Medulla oblongata (tissue), 1 donor: Measurements from ENCODE around the gene FAM117B.
"Not testable (repeated sequence)": the region's sequence is repeated elsewhere in the genome, so short reads cannot be mapped to it uniquely, and the experiment has no call there.

Experiments used
- DNase-seq: peaks from one replicate; pipeline ENCODE4 v3.0.0-alpha.2; 2015; ENCODE audit errors: extremely low spot score

The FAM117B gene

DNA sequence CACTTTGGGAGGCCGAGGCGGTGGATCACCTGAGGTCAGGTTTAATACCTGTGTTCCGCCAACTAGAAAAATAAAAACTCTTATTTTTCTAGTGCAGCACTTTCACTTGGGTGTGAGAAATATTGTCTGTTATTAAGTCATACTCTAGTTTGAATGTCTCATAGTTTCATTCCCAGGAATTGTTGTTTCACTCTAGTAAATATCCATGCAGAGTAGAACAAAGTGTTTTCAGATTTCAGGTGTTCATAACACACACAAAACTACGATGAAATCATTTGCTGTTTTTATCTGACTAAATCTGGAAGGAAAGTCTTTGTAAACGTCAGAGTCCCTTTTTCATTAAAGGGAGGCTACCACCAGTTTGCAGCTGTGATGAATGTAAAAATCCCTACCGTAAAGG, 4.0 kb downstream of the FAM117B start:
- no peak for DNase-seq

DNA sequence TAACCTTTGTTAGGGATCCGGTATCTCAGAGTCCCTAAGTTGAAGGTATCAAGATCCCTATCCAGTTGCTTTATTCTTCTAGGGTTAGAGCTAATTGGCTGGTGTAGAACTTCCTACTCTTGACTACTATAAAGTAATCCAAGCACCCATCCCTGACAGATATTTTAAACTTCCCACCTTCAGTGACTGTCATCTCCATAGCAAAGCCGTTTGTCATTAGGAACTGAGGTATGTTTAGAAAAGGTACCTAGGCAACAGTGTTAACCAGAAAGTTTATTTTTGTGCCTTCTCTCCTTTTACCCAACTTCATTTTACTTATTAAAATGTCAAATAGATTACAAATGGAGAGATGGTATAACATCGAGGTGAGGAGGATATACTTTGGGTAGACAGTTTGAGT, 4.5 kb downstream of the FAM117B start:
- no peak for DNase-seq

DNA sequence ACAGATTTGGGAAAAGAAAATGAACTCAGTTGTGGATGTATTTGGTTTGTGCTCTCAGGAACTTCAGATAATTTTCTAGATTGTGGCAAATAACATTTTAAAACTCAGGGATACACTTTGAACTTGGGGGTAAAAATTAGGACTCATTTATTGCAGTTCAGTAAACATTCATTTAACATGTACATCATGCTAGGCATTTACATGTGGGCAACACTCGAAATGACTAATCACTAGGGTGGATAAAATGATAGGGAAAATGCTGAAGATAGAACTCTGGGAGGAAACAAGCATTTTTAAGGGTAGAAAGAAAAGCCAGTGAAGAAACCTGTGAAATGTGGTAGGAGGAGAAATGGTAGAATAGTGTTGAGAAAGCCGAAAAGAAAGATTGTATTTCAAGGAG, 7.8 kb downstream of the FAM117B start:
- DNase-seq, result no peak

DNA sequence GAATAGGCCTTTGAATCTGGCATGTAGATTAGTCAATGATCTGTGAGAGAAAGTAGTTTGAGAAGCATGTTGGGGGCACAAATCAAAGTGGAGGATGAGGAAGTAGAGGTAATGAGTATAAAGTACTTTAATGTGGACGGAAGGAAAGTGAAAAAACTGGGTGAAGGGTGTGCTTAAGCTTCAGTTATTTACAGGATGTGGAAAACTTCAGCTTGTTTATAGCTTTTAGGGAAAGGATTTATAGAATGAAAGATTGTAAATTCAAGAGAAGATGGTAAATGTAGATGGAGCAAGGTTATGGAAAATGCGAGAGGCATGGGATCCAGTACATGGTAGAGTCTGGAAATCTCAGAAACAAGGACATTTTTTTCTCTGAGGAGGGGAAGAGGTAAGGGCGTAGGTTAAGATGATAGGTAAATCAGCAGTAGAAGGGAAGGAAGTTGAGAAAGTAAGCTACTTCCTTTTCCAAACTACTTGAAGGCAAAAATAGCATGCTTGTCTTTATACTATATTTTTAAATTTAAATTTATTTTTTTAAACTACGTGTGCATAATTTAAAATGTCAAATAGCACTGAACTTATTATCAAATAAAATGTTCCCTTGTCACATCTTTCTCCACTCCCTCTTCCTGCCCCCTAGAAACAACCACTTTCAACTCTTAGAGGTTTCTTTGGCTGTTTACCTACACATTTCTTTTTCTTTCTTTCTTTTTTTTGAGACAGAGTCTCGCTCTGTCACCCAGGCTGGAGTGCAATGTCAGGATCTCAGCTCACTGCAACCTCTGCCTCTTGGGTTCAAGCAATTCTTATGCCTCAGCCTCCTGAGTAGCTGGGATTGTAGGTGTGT, 8.5 kb downstream of the FAM117B start:
- no peak for DNase-seq

DNA sequence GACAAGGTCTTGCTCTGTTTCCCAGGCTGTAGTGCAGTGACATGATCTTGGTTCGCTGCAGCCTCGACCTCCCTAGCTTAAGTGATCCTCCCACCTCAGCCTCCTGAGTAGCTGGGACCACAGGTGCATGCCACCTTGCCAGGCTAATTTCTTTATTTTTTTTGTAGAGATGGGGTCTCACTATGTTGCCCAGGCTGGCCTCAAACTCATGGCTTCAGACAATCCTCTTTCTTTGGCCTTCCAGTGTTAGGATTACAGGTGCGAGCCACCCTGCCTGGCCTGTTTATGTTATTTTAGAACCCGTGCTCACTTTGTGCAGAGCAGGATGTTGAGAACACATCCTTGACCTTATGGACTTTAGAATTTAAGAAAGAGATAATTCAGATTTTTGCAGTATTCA, 17.4 kb downstream of the FAM117B start:
- DNase-seq, result no peak

DNA sequence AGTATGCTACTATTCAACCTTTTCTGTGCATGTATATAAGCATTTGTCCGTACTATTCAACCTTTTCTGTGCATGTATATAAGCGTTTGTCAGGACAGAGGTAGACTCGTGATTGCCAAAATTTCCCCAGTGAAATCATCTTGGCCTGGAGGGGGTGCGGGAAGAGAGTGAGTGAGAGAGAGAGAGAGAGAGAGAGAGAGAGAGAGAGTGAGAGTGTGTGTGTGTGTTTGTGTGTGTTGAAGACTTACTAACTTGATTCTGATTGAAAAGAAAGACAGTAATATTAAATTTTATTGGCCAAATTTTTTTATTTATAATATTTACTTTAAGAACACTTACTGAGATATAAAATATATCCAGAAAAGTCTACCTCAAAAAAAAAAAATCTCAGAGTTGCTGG, 19.1 kb downstream of the FAM117B start:
- DNase-seq, result no peak

DNA sequence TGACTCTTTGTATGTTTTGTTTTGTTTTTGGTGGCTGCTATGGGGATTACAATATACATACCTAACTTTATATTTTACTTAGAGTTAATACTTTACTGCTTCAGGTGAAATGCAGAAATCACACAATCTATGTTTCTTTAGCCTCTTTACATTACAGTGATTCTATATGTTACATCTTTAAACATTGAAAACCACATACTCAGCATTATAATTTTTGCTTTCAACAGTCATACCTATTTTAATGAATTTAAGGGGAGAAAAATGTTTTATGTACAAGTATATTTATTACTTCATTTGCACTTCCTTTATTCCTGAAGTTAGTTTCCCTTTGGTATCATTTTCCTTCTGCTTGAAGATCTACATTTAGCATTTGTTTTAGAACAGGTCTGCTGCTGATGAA, 23.1 kb downstream of the FAM117B start:
- DNase-seq, result no peak

DNA sequence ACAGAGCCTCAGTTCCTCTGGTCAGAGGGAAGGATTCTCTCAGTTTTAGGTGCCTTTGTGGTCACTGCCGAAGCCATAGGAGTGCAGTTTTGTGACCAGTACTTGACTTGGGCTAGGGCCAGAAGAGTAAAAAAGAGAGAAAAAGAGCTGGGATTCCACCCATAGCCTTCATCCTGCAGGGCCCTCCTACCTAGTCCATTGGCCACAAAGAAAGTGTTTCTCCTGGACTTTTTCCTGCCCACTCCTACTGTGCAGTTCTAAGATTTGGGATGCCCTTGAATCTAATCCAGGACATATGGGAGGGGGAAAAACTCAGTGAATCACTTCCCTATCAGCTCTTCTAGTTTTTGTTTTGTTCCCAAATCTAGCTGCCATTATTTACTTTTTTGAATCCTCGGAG, 26.0 kb downstream of the FAM117B start:
- DNase-seq, result no peak

DNA sequence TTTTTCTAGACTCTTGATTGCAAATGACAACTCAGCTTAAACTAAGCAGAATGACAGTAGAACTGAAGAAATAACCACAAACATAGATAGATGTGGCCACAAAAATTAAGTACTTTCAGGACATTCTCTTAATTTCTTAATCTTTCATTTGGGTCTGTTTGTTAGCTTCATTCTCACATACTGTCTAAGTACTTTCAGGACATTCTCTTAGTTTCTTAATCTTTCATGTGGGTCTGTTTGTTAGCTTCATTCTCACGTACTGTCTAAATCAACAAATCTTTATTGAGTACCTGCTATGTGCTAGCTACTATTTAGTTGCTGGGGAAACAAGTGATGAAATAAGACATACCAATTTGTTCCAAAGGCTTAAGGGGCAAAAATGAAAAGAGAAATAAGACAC, 35.1 kb downstream of the FAM117B start:
- DNase-seq, result no peak

DNA sequence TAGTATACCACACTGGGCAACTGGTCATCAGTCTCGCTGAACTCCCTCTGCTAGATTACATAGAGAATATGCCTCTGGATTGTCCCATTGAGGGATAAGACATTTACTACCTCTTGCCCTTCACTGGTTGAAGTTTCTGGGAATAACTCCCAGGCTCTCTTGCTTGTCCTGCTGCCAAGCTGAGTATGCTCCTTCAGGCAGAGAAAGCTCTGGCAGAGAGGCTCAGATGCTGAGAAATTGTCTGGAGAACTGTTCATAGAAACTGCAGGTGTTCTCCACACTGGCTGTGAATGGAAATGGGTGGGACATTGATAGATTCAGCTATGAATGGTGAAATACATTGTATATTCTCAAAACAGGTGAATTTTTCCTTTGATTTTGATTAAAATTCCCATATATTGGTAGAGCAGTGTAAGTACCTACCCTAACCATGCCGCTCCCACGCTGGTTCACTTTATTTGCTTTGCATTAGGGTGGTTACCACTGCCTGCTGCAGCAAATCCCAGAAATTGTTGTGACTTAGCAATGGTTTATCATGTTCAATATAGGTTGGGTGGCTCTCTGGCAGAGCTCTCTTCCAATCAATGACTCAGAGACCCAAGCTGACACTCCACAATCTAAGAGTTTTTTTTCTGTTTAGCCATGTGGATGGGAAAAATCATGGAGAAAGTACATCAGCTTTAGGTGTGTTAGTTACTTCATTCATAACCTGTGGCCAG, 36.7 kb downstream of the FAM117B start:
- peak; percentile 57 for DNase-seq

DNA sequence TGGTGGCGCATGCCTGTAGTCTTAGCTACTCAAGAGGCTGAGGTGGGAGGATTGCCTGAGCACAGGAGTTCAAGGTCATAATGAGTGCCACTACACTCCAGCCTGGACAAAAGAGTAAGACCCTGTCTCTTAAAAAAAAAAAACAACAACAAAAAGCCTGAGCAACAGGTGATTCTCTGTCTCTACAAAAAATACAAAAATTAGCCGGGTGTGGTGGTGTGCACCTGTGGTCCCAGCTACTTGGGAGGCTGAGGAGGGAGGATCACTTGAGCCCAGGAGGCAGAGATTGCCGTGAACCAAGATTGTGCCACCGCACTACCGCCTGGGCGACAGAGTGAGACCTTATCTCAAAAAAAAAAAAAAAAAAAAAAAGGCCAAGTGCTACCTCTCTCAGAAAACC, 40.3 kb downstream of the FAM117B start:
- DNase-seq, result not testable (repeated sequence)

DNA sequence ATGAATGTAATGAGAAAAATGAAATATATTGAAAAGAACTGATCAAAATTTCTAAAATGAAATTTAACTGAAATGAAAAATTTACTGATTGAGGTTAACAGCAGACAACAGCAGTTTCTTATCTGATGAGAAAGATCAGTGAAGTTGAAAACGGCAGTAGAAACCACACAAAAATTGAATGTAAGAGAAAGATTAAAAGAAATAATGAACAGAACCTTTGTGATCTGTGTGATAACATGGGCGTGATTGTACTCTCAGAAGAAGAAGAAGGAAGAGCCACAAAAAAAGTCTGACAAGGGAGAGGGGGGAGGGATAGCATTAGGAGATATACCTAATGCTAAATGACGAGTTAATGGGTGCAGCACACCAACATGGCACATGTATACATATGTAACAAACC, 45.2 kb downstream of the FAM117B start:
- no peak for DNase-seq

DNA sequence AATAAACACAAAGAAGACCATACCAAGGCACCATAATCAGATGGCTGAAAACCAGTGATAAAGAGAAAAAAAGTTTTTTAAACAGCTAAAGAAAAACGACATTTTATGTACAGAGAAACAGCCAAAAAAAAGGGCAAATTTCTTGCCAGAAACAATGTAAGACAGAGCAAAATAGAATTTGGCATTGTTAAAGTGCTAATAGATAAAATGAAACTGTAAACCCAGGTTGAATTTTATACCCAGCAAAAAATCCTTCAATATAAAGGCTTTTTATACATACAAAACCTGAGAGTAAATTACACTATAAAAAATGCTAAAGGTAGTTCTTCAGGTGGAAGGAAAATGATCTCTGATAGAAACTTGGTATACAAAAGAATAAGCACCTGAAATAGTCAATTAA, 45.7 kb downstream of the FAM117B start:
- DNase-seq, result no peak

DNA sequence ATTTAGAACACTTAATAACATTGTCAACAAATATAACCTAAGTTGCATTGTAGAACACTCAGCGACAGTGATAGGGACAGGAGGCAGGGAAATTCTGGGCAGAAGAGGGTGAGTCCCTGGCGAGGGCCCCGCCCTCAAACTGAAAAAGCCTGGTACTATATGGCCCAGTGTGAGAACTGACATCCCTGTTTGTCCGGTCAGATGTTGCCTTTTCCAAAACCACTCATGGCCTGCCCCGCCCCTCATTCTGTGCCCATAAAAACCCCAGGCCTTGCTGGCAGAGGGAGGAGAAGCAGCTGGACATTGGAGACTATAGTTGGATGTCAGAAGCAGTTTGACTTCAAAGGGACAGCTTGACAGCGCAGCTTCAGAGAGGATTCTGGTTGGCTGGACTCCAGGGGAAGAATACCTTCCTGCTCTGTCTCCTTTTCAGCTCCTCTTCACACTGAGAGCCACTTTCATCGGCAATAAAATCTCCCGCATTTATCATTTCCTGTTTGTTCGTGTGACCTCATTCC, 47.0 kb downstream of the FAM117B start:
- no peak for DNase-seq

DNA sequence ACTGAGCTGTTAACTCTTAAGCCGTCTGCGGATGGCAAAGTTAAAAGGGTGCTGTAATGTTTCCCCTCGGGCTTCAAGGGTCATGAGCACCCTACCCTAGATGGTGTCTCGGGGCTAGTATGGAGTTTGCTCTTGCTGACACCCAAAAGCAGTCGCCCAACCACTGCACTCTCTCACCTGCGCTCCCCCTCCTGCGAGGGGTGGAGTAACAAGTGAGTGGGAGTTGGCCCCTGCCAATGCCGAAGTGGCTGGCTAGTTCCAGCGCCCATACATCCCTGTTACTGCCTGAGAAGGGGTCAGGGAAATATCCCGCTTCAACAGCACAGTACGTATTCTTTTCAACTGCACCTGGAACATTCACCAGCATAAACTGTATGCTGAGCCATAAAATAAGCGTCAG, 47.5 kb downstream of the FAM117B start:
- DNase-seq, result no peak

DNA sequence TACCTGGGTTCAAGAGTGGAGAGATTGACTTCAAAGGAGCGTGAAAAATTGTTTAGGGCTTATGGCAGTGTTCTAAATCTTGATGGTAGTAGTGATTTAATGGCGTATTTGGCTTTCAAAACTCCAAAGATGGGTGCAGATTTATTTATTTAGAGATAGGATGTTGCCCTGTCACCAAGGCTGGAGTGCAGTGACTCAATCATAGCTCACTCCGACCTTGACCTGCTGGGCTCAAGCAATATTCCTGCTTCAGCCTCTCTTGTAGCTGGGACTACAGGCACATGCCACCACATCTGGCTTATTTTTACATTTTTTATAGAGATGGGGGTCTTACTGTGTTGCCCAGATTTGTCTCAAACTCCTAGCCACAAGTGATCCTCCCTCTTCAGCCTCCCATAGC, 52.5 kb downstream of the FAM117B start:
- no peak for DNase-seq

DNA sequence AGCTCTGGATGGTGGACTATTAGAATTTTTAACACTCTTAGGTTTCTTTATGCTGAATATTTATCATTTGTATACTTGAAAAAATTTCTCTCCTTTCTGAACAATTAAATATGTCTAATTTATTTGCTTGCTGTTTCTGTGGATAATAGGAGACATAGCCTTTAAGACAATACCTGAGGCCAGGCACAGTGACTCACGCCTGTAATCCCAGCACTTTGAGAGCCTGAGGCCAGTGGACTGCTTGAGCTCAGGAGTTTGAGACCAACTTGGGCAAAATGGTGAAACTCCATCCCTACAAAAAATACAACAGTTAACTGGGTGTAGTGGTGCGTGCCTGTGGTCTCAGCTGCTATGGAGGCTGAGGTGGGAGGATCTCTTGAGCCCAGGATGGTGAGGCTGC, 54.7 kb downstream of the FAM117B start:
- DNase-seq, result no peak

DNA sequence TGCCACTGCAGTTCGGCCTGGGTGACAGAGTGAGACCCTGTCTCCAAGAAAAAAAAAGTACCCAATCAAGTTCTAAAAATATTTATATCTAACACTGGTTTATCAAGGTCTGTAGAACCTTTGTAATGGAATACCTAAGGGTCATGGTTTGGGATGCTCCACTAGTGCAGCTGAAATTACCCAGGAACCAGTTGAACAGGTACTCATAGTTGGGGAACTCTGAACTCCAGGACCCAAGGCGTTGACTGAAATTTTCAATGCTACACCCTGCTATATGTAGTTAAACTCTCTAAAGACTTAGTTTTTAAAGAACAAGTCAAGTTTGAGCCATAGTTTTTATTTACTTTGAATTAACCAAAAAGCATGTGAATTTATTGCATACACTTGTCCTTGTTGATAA, 55.1 kb downstream of the FAM117B start:
- no peak for DNase-seq

DNA sequence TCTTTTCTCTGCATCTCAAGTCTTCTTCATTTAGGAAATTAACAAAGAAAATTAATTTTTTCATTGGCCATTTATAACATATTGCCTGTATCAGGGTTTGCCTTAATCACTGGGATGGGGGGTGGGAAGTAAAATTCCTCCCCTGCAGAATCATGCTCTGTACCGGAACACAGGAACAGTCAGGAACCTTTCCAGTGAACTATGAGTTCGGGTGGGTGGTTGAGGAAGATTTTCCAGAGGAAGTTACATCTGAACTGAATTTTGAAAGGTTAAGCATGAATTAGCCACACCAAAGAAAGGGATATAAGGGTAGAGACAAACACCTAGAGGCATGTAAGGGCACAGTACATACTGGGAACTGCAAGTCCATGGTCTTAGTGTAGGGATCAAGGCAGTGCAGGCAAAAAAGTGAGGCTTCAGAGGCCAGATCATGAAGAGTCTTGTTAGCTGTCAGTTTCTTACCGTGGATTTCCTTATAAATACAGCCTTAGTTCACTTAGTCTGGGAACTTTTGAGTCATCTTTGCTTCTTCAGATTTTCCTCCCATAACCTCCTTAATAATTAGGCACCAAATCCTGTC, 55.6 kb downstream of the FAM117B start:
- no peak for DNase-seq

DNA sequence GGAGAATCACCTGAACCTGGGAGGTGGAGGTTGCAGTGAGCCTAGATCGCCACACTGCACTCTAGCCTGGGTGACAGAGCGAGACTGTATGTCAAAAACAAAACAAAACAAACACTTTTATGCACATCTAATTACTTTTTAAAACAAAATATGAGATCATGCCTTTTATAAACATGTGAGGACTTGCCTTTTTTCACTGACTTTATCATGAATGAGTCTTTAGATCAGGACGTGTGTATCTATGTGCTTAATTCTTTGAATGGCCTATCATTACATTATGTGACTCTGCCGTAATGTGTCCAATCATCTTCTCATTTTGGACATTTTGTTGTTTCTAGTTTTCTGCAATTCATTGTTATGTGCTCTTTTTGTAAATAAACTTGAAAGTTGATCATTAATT, 58.7 kb downstream of the FAM117B start:
- DNase-seq, result no peak

DNA sequence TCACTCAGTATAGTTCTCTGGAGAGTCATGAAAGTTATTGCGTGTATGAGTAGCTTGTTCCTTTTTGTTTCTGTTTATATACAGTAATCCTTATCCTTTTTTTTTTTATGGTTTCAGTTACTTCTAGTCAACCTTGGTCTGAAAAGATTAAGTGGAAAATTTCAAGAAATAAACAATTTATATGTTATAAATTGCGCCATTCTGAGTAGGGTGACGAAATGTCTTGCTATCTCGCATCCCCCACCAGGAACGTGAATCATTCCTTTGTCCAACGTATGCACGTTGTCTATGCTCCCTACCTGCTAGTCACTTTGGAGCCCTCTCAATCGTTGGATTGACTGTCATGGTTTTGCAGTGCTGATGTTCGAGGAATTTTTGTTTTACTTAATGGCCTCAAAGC, 60.4 kb downstream of the FAM117B start:
- no peak for DNase-seq

DNA sequence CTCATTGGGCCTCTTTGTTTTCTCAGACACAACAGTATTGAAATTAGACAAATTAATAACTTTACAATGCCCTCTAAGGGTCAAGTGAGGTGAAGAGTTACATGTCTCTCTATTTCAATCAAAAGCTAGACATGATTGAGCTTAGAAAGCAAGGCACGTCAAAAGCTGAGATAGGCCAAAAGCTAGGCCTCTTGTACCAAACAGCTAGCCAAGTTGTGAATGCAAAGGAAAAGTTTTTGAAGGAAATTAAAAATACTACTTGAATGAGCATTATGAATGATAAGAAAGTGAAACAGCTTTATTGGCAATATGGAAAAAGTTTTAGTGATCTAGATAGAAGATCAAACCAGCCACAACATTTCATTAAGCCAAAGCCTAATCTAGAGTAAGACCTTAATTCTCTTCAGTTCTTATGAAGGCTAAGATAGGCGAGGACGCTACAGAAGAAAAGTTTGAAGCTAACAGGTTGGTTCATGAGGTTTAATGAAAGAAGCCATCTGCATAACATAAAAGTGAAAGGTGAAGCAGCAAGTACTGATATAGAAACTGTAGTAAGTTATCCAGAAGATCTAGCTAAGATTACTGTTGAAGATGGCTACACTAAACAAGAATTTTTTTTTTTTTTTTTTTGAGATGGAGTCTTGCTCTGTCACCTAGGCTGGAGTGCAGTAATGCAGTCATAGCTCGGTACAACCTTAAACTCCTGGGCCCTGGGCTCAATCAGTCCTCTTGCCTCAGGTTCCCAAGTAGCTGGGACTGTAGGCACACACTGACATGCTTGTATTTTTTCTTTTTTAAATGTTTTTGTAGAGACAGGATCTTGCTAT, 65.5 kb downstream of the FAM117B start:
- no peak for DNase-seq
